GM13977 (cell line): ENCODE measurements around the gene GPSM1.

Source experiments
- DNase-seq: peaks from one replicate; pipeline ENCODE4 v3.0.0; 2012; ENCODE audit warnings: low spot score
- in situ Hi-C: fragments of 300-500 bp; cut with MboI; formaldehyde crosslinking; loops from one replicate; pipeline ENCODE4 v1.12.0; 2022; ENCODE audit warnings: low sequenced_read_pairs, low pct_unique_long_range_greater_than_20kb, mixed read lengths, inconsistent platforms; ENCODE audit not compliant: unreplicated experiment
- TF ChIP-seq, protein P1 (sequence below): IDR thresholded peaks from 2 replicates; pipeline ENCODE4 v1.5.1; 2012; ENCODE audit warnings: mild to moderate bottlenecking, control low read depth; ENCODE audit not compliant: insufficient read depth; ENCODE audit errors: extremely low read depth, missing control alignments

The GPSM1 gene, protein sequence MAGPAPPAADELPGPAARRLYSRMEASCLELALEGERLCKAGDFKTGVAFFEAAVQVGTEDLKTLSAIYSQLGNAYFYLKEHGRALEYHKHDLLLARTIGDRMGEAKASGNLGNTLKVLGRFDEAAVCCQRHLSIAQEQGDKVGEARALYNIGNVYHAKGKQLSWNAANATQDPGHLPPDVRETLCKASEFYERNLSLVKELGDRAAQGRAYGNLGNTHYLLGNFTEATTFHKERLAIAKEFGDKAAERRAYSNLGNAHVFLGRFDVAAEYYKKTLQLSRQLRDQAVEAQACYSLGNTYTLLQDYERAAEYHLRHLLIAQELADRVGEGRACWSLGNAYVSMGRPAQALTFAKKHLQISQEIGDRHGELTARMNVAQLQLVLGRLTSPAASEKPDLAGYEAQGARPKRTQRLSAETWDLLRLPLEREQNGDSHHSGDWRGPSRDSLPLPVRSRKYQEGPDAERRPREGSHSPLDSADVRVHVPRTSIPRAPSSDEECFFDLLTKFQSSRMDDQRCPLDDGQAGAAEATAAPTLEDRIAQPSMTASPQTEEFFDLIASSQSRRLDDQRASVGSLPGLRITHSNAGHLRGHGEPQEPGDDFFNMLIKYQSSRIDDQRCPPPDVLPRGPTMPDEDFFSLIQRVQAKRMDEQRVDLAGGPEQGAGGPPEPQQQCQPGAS

DNA sequence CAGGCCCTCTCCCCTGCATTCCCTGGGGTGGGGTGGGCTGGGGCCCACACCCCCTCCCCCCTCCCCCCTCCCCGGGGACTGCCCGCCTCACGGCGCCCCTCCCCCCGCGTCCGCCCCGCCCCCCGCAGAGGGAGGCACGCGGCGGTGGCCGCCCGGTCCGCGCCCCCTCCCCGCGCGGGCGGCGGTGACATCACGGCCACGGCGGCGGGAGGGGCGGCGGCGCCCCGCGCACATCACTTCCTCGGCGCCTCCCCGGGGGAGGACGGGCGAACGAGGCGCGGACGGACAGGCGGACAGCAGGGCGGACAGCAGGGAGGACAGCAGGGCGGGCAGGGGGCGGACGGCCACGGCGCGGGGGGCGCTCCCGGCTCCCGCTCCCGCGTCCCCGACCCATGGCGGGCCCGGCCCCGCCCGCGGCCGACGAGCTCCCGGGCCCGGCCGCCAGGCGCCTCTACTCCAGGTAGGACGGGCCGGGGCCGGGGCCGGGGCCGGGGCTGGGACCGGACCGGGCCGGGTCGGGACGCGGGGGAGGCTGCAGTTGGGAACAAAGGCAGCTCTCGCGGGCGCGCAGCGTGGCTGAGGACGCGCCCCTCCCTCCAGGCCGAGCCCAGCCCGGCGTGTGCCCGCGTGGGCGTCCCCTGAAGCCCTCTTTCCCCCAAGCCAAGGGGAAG, at the start of gene GPSM1:
Gene GPSM1, plus strand, starts transcription at position 236 of the 671 bp plus-strand sequence. Its CDS starts 157 bp downstream, at position 393.
- TF ChIP-seq, protein P1, sequence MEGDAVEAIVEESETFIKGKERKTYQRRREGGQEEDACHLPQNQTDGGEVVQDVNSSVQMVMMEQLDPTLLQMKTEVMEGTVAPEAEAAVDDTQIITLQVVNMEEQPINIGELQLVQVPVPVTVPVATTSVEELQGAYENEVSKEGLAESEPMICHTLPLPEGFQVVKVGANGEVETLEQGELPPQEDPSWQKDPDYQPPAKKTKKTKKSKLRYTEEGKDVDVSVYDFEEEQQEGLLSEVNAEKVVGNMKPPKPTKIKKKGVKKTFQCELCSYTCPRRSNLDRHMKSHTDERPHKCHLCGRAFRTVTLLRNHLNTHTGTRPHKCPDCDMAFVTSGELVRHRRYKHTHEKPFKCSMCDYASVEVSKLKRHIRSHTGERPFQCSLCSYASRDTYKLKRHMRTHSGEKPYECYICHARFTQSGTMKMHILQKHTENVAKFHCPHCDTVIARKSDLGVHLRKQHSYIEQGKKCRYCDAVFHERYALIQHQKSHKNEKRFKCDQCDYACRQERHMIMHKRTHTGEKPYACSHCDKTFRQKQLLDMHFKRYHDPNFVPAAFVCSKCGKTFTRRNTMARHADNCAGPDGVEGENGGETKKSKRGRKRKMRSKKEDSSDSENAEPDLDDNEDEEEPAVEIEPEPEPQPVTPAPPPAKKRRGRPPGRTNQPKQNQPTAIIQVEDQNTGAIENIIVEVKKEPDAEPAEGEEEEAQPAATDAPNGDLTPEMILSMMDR, result no peak
- peak; percentile 74 for DNase-seq
- in situ Hi-C loops, result no loop called here

DNA sequence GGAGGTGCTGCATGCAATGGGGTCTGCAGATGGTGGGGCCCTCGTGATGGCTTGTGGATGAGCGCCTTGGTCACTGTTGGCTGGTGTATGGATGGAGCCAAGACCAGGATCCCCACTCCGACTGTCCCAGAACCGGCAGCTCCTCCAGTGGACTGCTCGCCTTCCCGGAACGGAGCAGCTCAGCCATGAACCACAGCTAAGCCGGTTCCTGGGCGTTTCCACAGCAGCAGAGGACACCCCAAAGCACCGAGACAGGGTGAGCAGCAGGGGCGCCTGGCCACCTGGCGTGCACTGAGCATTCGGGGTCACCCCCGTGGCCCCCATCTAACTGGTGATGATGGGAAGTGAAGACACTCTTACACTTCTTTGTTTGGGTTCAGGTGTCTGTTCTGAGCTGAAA, 49.6 kb upstream of the GPSM1 start:
- TF ChIP-seq, protein P1, result no peak
- in situ Hi-C loops, result no loop called here
- DNase-seq, result no peak

DNA sequence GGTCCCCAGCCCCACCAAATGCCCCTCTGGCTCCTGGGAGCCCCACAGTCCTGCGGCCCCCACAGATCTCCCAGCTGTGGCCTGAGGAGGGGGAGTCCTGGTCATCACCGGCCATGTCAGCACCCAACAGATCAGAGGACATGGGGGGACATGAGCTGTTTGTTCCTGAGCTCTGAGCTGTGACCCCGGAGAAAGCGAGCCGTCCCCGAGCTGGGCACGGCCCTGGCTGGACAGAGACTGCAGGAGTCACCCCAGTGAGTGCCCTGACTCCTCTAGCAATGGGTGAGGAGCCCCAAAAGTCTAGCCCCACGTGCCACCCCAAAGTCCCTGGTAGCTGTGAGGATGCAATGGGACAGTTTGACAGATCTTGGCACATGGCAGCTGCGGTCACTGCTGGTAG, 49.1 kb upstream of the GPSM1 start:
- in situ Hi-C loops, result no loop called here

DNA sequence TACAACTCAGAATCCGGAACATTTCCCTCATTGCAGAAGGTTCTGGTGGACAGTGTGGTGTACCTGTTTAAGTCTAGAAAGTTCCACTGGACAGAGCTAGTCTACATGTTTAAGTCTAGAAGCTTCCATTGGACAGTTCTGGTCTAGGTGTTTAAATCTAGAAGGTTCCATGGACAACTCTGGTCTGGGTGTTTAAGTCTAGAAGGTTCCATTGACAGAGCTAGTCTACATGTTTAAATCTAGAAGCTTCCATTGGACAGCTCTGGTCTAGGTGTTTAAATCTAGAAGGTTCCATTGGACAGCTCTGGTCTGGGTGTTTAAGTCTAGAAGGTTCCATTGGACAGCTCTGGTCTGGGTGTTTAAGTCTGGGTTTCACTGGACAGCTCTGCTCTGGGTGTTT, 48.4 kb upstream of the GPSM1 start:
- TF ChIP-seq, protein P1, result no peak
- in situ Hi-C loops, result no loop called here
- no peak for DNase-seq

More for the DNA sequence above, 49.1 kb upstream of the GPSM1 start:
- TF ChIP-seq, protein P1, result no peak
- no peak for DNase-seq

DNA sequence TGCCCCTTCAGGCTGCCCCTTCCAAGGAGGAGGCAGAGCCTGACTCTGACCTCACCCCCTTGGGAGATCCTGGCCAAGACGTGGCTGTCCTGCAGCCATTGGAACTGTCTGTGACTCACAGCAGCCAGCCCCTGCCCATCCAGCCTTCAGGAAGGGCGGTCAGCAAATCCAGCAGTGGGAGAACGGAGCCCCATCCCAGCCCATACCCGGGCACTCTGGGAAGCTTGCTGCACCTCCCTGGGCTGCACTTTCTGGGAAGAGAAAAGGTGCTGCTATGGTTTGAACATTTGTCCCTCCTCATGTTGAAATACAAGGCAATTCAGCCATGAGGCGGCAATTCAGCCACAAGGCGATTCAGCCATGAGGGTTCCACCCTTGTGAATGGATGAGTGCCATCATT, 47.9 kb upstream of the GPSM1 start:
- TF ChIP-seq, protein P1, result no peak
- in situ Hi-C loops, result no loop called here
- DNase-seq, result no peak

DNA sequence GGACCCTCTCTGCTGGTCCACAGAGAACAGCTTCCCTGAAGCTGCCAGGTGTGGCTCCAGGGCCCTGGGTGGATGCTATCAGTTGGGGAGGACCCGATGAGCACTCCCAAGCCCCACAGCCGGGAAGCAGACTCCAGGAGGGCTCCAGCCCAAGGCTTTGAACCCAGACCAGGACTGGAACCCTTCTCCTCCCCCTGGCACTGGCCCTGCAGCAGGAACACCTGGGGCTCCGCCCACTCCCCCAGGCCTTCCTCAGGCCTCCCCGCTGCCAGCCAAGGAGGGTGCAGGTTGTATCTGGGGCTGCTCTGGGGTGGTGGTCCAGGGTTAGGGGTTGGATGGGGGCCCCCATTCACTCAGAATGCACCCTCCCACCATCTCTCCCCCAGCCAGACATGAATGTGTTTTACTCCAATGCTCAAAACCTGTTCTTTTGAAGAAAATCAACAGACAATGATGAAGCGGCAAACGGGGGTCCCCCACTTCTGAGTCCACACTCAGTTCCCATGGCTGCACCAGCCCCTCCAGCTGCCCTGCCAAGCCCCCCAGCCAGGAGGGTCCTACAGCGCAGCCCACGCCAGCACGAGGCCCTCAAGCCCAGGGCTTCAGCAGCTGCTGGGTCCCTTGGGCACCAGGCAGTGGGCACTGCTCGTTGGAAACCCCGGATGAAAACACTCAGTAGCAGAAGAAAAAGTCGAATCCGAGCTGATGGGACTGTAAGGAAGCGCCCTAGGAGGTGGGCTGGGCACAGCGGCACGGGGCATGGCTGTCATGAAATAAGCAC, 46.6 kb upstream of the GPSM1 start:
- no peak for DNase-seq
- TF ChIP-seq, protein P1, result no peak
- in situ Hi-C loops, result no loop called here
